HG02885 (cell line): Measurements from ENCODE around the gene STK31.
"Not testable (repeated sequence)": the region's sequence is repeated elsewhere in the genome, so short reads cannot be mapped to it uniquely, and the experiment has no call there.

ENCODE experiments used
- ATAC-seq: cut with Tn5 transposase; IDR thresholded peaks from one replicate; pipeline ENCODE4 v1.9.1; 2021; ENCODE audit warnings: mild to moderate bottlenecking; ENCODE audit not compliant: unreplicated experiment, poor library complexity

STK31 gene, protein sequence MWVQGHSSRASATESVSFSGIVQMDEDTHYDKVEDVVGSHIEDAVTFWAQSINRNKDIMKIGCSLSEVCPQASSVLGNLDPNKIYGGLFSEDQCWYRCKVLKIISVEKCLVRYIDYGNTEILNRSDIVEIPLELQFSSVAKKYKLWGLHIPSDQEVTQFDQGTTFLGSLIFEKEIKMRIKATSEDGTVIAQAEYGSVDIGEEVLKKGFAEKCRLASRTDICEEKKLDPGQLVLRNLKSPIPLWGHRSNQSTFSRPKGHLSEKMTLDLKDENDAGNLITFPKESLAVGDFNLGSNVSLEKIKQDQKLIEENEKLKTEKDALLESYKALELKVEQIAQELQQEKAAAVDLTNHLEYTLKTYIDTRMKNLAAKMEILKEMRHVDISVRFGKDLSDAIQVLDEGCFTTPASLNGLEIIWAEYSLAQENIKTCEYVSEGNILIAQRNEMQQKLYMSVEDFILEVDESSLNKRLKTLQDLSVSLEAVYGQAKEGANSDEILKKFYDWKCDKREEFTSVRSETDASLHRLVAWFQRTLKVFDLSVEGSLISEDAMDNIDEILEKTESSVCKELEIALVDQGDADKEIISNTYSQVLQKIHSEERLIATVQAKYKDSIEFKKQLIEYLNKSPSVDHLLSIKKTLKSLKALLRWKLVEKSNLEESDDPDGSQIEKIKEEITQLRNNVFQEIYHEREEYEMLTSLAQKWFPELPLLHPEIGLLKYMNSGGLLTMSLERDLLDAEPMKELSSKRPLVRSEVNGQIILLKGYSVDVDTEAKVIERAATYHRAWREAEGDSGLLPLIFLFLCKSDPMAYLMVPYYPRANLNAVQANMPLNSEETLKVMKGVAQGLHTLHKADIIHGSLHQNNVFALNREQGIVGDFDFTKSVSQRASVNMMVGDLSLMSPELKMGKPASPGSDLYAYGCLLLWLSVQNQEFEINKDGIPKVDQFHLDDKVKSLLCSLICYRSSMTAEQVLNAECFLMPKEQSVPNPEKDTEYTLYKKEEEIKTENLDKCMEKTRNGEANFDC

DNA sequence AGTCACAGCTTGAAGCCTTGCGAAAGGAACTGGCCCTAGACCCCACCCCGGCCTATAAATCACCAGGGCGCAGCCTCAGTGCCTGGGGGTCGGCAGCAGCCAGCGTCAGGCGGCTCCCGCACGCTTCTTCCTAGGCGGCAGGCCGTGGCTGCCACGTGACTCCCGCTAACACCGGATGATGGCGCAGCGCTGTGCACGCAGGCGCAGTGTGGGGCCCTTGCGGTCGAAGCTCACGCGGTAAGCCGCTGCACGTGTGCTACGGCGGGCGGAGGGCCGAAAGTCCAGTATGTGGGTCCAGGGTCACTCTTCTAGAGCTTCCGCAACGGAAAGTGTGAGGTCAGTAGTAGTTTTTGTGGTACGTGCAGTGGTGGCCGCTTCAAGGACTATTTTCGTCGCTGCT, at the start of gene STK31:
Gene STK31, plus strand, starts transcription at position 220 of the 400 bp plus-strand sequence. Its CDS starts 67 bp downstream, at position 287.
- ATAC-seq = no peak

DNA sequence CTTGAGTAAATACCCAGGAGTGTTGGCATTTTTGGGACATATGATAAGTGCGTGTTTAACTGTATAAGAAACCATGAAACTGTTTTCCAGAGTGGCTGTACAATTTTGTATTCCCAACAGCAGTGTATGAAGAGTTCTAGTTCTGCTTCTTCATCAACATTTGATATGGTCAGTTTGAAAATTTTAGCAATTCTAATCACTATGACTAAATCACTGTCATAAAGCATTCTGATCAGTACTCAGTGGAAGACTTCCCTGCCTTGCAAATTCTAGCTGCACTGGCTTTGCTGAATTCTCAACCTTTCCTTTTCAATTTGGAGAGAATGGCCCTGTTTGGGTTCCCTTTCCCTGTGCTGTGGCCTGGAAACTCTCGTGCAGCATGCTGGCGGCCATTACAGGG, 48.6 kb upstream of the STK31 start:
- ATAC-seq = no peak

DNA sequence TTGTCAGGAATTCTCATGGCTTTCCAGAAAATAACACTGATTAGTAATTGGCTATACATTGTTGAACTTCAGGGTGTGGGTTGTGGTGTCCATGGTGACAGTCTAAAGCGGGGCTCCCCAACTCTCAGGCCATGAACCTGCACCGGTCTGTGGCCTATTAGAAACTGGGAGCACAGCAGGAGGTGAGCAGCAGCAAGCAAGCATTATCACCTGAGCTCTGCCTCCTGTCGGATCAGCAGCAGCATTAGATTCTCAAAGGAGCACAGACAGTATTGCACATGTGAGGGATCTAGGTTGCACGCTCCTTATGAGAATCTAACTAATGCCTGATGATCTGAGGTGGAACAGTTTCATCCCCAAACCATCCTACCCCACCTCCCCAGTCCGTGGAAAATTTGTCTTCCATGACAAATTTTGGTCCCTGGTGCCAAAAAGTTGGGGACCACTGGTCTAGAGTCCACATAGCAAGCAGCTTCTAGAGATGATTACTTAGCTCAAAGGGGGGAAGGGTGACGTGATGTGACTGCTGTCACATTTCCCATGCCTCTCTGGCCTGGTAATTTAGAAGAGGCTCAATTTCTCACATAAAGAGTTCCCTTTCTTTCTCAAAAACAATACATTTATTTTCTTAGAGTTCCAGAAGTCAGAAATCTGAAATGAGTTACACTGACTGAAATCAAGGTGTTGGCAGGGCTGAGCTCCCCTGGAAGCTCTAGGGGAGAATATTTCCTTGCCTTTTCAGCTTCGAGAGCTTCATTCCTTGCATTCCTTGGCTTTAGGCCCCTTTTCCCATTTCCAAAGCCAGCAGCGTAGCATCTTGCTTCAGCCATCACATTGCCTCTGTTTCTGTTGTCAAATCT, 47.7 kb upstream of the STK31 start:
- ATAC-seq = no peak

DNA sequence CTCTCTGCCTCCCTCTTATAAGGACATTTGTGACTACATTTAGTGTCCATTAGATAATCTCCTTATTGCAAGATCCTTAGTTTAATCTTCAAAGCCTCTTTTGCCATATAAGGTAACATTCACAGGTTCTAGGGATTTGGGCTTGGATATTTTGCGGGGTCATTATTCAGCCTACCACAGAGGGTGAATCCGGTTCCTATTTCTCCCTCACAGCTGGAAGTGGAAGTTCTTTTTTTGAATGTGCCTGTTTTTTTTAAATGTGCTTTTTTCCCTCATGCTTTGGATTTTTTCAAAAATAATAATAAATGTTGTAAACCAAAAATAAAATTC, 47.1 kb upstream of the STK31 start:
- no peak for ATAC-seq

DNA sequence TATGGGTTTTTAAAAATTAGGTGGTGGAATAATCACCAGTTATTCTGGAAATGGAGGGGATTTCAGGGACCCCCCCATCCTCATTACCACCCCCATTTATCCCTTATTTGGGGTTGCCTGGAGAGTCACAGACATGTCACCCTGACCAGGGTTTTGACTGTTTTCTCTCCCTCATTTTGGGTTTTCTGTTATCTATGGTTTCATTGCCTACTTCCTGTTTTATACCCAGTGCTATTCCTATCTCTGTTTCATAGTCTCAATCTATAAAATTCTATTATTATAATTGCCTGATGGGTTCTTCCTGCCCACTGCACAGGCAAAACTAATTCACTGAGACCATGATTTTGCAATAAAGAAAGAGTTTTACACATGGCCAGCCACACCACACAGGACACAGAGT, 45.9 kb upstream of the STK31 start:
- ATAC-seq = no peak

DNA sequence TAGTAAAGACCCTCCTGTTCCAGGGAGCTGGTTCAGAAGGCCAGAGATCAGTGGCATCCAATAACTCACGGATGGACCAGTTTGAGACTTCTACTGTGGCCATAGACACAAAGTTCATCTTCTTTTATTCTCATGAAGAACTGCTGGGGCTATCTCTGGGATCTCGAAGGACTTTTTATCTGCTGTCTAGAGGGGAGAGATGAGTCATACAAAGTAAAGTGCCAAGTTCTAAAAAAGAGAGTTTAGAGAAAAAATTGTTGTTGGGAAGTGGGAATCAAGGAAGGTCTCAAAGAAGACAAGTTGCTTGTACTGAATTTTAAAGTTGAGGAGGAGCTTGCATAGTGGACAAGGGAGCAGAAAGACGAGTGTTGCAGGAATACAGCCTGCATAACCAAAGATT, 38.0 kb upstream of the STK31 start:
- no peak for ATAC-seq

DNA sequence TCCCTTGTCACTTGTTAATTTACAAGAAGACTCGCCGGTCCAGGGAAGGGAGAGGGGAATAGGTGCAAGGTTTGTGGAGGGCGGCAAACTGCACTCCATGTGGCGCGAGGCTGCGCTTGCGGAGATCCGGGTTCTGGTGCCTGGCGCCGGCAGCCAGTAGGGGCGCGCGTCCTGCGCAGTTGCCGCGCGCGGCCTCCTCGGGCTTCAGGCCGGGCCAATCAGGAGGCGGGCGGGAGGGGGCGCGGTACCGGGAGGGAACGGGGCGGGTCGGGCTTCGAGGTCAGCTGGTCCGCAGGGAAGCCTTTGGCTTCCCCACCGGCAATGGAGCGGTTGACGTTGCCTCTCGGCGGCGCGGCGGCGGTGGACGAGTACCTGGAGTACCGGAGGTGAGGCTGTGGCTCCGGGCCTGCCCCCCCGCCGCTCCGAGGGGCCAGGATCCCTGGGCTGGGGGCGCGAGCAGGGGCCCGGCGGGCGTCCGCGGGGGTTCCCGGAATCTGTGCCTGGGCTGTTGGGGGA, 30.1 kb upstream of the STK31 start, which contains the start of gene FAM221A:
Gene FAM221A, plus strand, starts transcription at position 302 of the 516 bp plus-strand sequence. Its CDS starts 20 bp downstream, at position 322.
- peak; percentile 98 for ATAC-seq

DNA sequence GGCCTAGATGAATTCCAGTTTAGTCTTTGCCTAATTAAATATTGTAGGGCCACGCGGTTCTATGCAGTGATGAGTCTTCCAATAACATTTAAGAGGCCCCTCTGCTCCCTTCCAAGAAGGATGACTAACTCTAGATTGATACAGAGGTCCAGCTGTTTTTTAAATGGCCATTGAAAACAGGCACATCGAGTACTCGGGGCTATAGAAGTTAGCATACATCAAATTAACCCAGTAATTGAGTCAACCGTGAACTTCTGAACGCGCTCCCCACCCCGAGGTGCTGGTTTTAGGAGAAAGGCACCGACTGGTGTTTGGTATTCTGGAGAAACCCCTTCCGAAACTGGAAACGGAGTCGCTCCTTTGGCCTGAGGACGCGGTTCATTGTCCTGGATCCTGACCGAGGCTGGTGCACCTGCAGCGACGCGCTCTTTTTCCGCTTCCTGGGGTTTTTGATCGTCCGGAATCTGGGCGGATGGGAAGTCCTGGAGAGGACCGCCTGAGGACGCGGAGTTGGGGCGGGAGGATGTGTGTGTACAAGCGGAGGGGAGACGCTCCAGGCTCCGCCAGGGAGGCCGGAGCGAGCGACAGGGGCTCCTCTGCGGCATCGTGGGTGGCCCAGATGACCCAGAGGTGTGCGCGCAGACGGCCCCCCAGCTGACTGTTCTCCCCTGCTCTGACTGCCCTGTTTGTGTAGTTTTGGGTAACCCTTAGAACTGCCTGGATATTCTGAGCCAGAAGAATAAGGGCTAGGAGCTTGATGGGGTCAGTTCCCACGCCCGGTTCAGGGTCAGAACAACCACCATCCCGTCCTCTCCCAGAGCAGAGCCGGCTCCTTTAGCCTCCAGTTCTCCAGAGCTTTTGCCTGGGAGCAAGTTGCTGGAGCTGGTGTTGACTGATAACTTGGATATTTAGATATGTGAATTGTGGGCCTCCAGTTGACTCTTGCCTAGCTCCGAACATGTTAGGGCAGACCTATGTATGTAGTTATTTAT, 29.3 kb upstream of the STK31 start:
- peak; percentile 40 for ATAC-seq

DNA sequence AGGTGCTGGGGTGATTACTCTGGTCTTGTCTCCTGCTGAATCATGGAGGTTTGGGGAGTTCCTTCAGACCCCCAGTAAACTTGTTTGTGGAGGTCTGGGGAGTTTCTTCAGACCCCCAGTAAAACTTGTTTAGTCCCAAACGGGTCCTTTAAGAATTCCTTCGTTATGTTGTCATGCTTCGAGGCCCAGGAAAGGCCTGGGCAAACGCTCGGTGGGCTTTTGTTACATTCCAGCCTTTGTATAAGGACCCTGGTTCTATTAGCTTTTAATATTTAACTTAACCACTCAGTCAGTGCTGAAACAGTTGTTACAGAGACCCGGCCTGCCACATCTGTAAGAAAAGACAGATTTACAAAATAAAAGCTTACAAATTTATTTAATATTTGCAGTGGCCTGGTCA, 26.0 kb upstream of the STK31 start:
- ATAC-seq = not testable (repeated sequence)

DNA sequence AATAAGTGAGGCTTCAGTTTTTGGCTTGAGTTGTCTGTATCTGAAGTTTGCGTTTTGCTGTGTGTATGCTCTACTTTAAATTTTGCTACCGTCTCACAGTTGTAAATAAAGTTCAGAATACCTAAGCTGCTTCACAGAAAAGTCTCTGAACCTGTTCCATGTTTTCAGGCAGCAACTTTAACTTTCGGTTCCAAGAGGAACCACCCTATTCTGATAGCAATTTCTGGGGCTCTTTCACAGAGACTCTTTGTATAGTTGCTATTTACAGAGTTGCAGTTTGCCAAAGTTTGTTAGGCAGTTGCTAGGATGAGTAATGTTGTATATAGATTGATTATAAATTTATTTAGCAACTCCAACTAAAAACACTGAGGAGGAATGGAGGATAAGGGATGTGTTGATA, 24.3 kb upstream of the STK31 start:
- ATAC-seq = no peak

DNA sequence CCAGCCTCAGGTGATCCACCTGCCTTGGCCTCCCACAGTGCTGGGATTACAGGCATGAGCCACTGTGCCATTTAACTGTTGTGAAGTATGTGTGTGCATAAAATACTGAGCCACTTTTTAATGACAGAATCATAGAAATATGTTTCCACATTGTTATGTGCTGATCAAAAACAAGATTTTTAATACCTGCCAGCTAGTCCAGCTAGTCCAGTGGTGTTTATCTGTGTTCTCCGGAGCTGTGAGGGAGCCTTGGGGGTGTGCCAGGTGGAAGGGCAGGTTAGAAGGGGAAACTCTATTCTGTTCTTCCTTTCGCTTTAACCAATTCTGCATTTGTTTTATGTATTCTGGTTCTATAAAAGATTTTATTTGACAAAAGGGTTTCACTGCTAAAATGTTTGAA, 23.0 kb upstream of the STK31 start:
- no peak for ATAC-seq

DNA sequence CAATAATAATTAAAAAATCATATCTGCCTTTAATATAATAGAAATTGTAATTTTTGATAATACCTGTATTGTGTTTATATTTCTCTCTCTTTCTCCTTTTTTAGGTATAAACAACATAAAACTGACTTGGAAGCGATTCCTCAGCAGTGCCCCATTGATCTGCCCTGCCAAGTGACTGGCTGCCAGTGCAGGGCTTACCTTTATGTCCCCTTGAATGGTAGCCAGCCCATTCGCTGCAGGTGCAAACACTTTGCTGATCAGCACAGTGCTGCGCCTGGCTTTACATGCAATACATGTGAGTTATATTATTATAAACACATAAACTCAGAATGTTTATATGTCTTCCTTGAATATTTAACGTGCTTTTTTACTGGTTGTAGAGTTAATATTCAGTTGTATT, 20.9 kb upstream of the STK31 start:
- no peak for ATAC-seq

DNA sequence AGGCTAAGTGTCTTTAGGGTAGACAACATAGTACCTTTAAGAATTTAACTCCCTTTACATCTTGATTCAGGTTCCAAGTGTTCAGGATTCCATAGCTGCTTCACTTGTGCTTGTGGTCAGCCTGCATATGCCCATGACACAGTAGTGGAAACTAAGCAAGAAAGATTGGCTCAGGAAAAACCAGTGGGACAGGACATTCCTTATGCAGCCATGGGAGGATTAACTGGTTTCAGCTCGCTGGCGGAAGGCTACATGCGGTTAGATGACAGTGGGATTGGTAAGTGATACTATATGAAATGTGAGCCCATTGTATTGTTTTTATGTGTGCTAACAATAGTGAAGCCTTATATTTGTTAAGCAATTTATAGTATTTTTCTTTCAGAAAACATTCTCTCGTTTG, 18.7 kb upstream of the STK31 start:
- ATAC-seq = no peak

DNA sequence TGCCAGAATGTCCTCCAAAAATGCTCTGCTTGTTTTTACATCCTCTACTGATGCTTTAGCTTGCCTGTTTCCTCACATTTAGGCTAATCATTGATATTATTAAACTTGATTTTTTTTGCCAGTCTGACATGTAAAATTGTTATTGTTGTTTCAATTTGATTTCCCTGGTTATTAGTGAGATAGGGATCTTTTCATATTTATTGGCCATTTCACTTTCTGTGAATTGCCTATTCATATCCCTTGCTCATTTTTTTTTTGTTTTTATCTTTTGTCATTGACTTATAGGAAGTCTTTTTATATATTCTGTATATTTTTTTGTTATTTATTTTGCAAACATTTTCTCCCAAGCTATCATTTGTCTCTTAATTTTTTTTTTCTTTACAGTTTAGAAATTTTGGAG, 16.8 kb upstream of the STK31 start:
- no peak for ATAC-seq

DNA sequence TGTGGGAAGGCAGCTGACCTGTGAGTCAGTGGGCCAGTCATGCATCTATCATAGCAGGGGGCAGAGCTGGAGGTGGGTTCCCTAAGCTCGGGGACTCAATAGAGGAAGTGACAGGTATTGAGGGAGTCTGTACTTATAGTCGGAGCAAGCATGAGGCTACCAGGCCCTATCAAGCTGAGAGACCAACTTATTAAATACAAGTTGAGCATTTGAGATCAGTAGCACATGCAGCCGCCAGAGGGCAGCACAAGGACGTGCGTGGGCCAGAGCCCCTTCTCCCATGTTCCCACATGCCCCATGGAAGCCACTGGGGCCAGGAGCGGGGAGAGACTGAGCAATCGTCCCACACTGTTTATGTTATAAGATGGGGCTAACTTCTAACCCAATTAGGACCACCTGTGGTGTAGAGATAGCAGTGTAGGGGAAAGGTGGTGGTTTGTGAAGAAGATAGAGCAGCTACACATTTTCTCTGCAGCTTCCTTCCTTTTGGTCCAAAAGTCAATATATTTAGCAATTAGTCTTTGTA, 13.0 kb upstream of the STK31 start:
- ATAC-seq = peak; percentile 74

DNA sequence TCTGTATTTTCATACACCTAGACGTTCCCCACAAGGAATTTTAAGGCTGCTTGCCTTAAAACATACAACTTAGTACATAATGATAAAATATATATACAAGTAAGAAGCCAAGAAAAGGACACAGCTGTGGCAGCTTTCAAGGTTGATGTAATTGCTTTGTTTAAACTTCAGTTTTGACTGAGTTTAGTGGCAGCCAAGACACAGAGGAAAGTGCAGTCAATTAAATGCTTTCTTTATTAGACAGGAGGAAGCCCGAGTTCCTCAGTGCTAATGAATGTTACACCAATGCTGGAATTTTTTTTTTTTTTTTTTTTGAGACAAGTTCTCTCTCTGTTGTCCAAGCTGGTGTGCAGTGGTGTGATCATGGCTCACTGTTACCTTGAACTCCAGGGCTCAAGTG, 11.2 kb upstream of the STK31 start:
- ATAC-seq = no peak

DNA sequence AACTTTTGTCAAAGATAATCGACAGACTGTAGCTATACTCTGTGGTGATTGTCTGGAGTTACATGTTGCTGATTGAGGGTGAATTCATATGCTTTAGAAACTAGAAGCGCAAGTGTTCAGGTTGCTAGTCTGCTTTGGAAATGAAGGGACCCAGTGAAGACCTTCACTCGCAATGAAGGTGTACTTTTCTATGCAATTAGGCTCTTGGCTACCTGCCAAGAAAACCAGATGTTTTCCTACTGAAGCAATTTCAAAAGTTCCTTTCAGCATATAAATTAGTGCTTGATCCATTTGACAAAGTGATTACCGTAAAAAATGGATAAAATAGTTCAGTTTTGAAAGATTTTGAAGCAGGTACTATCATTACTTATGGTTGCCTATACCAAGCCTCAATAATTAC, 10.0 kb upstream of the STK31 start:
- no peak for ATAC-seq

DNA sequence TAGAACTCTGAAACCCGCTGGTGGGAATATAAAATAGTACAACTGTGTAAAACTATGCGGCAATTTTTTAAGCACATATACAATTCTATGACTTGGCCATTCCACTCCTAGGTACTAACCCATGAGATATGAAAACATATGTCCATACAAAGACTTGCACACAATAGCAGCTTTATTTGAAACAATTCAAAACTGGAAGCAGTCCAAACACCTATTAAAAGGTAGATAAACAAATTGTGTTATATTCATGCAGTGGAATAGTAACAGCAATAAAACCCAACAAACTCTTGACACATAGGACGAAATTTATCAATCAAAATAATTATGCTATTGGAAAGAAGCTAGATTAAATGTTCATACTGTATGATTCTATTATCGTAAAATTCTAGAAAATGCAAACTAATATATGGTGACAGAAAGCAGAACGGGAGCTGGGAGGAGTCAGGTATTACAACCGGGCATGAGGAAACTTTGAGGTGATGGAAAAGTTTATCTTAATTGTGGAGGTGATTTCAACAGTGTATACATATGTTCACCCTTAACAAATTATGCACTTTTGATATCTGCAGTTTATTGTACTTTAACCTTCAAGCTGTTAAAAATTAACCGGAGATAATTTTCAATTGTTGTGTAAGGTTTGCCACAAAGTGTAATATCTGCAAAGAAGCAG, 803 bp upstream of the STK31 start:
- no peak for ATAC-seq
